Psoas muscle (tissue), 8 donors: ENCODE results near the gene MFAP3L. TPM values are rescaled to one million over a fixed set of nuclear protein-coding genes. Genes with fewer than 3 reads are reported as not detected.

Experiments
- ATAC-seq, 4 donors: fragments of 200-7000 bp; cut with Tn5 transposase; one replicate each; pipeline ENCODE4 v1.9.1; 2020; ENCODE audit warnings: moderate library complexity in 3 of 4, mild to moderate bottlenecking in 2 of 4
- DNase-seq, 2 donors: peaks; one replicate each; pipeline ENCODE4 v3.0.0-alpha.2; 2020
- H3K27ac ChIP-seq: fragments of 200-600 bp; one replicate; pipeline ENCODE4 v1.8.0; 2022
- H3K27me3 ChIP-seq, 3 donors: fragments of 200-600 bp in 1 of 3; one replicate each; pipeline versions ENCODE4 v1.6.1 to v1.8.0; 2013 to 2022; ENCODE audit warnings: low read length in 2 of 3, mild to moderate bottlenecking in 2 of 3, moderate library complexity in 1 of 3; ENCODE audit not compliant: insufficient read depth in 3 of 3
- H3K36me3 ChIP-seq, 2 donors: fragments of 200-600 bp in 1 of 2; one replicate each; pipeline versions ENCODE4 v1.6.1 to v1.8.0; 2013 to 2022; ENCODE audit warnings: low read depth in 1 of 2, mild to moderate bottlenecking in 1 of 2, moderate library complexity in 1 of 2; ENCODE audit not compliant: insufficient read depth in 1 of 2
- H3K4me1 ChIP-seq: fragments of 200-600 bp; one replicate; pipeline ENCODE4 v1.8.0; 2022
- H3K4me3 ChIP-seq: fragments of 200-600 bp; one replicate; pipeline ENCODE4 v1.8.0; 2022; ENCODE audit warnings: mild to moderate bottlenecking
- H3K9me3 ChIP-seq: fragments of 200-600 bp; one replicate; pipeline ENCODE4 v1.8.0; 2022
- WGBS, 3 donors: extraction: QIAGEN DNeasy Blood & Tissue Kit; methylation state at CpG; one replicate each; pipeline versions ENCODE4 v1.1.6 to v1.1.7; 2013; 5-methylcytosine and 5-hydroxymethylcytosine counted together
- intact Hi-C, 2 donors: fragments of 100-400 bp; cut with DNase I; formaldehyde crosslinking; loops; one replicate each; pipeline versions ENCODE4 v1.11.0 to v1.14.2; 2022
- polyA plus RNA-seq, 3 donors: library from polyadenylated mRNA; stranded (reverse); fragments of 200-250 nt; gene quantifications; one replicate each; pipeline ENCODE4 v1.2.3, GENCODE V29; 2013
- total RNA-seq, 4 donors: library from RNA; stranded (reverse); fragmentation: NEBNext Ultra II Directional in 2 of 4; extraction: Animal tissue kit (Norgen Biotek cat#: 25700) in 2 of 4; gene quantifications; one replicate each; pipeline versions ENCODE4 v1.2.1 to v1.2.4, GENCODE V29; 2021 to 2023
- TF ChIP-seq, protein P1 (sequence below): fragments of 200-600 bp; IDR thresholded peaks from one replicate; pipeline ENCODE4 v1.8.0; 2022; ENCODE audit warnings: antibody characterized with exemption
- donor health status: healthy with polysubstance abuse.
- donor health status: DM: no; HTN: no; CAD: no; lungs with moderate emphysema.
- donor health status: Bipolar disorder and iron deficiency.
- donor health status: healthy.
- donor health status: DM: yes; HTN: yes; CAD: no.
- donor health status: DM: no; HTN: no; CAD: no.
- donor health status: DM: no; HTN: no; CAD: no.
- donor health status: DM: yes; HTN: yes; CAD: no.

Gene MFAP3L
- total and polyA plus RNA-seq, 7 donors = 1.8 to 20.1 (median 2.5) TPM

DNA sequence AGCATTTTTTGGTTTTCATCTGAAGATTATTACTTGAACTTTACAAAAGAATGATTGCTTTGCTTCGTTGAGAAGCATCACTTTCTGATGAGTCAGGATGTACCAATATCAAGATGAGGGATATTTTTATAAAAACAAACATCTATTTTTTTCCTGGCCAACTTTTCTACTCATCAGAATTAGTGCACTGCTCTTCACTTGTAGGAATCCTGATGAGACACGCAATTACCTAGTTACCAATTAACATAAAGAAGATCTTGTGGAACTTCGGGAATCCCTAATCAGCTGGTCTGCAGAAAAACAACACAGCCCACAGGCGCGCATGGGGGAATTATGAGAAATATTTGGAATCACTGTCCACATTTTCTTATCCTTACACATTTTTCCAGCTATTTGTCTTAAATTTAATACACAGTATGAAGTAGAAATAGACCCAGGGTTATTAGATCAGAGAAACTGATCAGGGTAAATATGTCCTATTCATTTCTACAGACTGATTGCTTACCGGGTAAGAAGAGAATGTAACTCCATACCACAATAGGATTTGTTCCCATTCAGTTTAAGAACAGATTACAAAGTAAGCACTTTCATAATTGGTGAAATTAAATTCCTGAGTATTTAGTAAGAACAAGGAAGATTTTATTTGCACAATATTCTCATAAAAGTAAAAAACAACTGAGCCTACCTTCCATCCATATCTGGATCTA is 50.9 kb downstream of the MFAP3L start:
- Histone ChIP-seq H3K4me1 (no peaks in the 10 kb centered on the region), H3K9me3 (no peaks in the 10 kb centered on the region), H3K27me3 (peaks cover 0 to 3% (median 0%) of the 10 kb centered on the region in 3 donors), H3K27ac (no peak overlapping the region), H3K36me3 (no peaks in the 10 kb centered on the region), H3K4me3 (no peak overlapping the region)
- intact Hi-C loops = no loop called here
- ATAC-seq (no peak), DNase-seq (no peak)
- TF ChIP-seq, protein P1, sequence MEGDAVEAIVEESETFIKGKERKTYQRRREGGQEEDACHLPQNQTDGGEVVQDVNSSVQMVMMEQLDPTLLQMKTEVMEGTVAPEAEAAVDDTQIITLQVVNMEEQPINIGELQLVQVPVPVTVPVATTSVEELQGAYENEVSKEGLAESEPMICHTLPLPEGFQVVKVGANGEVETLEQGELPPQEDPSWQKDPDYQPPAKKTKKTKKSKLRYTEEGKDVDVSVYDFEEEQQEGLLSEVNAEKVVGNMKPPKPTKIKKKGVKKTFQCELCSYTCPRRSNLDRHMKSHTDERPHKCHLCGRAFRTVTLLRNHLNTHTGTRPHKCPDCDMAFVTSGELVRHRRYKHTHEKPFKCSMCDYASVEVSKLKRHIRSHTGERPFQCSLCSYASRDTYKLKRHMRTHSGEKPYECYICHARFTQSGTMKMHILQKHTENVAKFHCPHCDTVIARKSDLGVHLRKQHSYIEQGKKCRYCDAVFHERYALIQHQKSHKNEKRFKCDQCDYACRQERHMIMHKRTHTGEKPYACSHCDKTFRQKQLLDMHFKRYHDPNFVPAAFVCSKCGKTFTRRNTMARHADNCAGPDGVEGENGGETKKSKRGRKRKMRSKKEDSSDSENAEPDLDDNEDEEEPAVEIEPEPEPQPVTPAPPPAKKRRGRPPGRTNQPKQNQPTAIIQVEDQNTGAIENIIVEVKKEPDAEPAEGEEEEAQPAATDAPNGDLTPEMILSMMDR = no peak
- 73 to 76% (median 73%) methylated on average over 6 of the region's 6 CpGs for WGBS, 3 donors

DNA sequence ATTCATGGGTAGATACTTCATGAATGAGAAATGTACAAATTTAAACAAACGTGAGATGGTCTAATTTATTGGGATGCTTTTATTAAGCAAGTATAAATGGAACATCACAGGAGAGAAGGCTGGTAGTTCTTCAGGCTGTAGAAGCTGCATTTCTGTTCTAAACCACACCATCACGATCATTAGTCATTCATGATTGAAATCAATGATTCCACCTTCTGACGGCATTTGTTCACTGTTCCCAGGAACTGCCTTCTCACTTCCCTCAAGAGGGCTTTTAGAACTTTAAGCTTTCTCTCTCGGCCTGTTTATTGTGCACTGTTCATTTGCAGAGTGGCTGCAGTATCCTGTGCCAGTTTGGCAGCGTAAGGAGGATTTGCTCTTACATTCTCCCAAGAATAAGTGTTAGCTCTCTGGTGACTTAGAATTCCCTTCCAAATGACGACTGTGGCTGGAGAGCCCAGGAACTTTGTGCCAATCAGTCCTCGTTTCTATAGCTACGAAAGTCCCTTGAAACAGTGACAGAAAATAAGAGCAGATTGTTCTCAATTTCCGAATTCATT is 54.7 kb downstream of the MFAP3L start:
- ATAC-seq = no peak

DNA sequence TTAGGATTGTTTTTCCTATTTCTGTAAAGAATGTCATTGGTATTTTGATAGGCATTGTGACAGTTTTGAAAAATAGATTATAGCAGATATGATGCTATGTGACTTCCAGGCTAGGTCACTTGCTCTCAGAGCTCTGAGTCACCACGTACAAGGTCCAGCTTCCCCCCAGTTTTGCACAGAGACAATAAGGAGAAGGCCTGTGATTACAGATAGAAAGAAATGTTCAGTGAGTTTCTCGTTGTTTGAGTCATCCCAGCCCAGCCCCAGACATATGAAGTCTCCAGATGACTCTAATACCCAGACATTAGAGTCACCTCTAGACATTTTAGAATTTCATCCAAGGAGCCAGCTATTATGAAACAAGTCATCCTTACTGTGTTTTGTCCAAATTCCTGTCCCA is 57.2 kb downstream of the MFAP3L start:
- intact Hi-C loops = no loop called here
- Histone ChIP-seq H3K27ac (no peak overlapping the region), H3K9me3 (peaks cover 5% of the 10 kb centered on the region), H3K36me3 (no peaks in the 10 kb centered on the region), H3K27me3 (peaks cover 0 to 3% (median 2%) of the 10 kb centered on the region in 3 donors), H3K4me3 (no peak overlapping the region), H3K4me1 (no peaks in the 10 kb centered on the region)
- DNase-seq (no peak), ATAC-seq (no peak)
- 63 to 77% (median 71%) methylated on average over 2 of the region's 2 CpGs for WGBS, 3 donors
- TF ChIP-seq, protein P1 = no peak

More for the DNA sequence above, 54.7 kb downstream of the MFAP3L start:
- peaks cover 0 to 3% (median 2%) of the 10 kb centered on the region in 3 donors for H3K27me3 ChIP-seq
- 42 to 61% (median 44%) methylated on average over 9 of the region's 9 CpGs for WGBS, 3 donors
- H3K4me1 ChIP-seq = no peaks in the 10 kb centered on the region
- no peak for DNase-seq
- no peak overlapping the region for H3K4me3 ChIP-seq
- intact Hi-C loops = no loop called here
- TF ChIP-seq, protein P1 = no peak
- peaks cover 5% of the 10 kb centered on the region for H3K9me3 ChIP-seq
- no peak overlapping the region for H3K27ac ChIP-seq
- no peaks in the 10 kb centered on the region for H3K36me3 ChIP-seq

DNA sequence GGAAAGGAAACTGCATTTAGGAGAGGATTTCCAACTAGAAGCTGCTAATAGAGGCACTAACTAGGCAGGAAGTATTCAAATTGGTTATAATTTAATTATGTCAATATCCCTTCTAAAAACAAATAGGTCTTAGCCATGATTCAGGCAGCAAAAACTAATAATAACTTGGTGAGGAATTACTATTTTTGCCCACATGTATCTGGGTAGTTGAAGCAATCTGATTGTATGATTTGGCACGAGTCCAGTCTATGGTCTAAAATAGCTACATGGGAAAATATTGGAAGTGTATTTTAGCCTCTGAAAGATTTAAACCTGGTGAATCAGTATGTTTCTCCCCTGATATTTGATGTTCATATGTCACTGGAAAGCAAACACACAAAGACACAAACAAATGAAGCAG is 62.2 kb downstream of the MFAP3L start:
- DNase-seq (no peak), ATAC-seq (no peak)
- no peaks in the 10 kb centered on the region for H3K27me3 ChIP-seq
- TF ChIP-seq, protein P1 = no peak
- WGBS, 3 donors = 26 to 44% (median 35%) methylated on average over 1 of the region's 1 CpG
- H3K36me3 ChIP-seq = no peaks in the 10 kb centered on the region
- H3K27ac ChIP-seq = no peak overlapping the region
- intact Hi-C loops = no loop called here
- H3K4me1 ChIP-seq = no peaks in the 10 kb centered on the region
- H3K4me3 ChIP-seq = no peak overlapping the region
- peaks cover 5% of the 10 kb centered on the region for H3K9me3 ChIP-seq
